HS-5 (cell line): ENCODE data around the gene PRIM2.
"Not testable (repeated sequence)": the region's sequence is repeated elsewhere in the genome, so short reads cannot be mapped to it uniquely, and the experiment has no call there.

ENCODE experiments used
- DNase-seq: peaks from one replicate; pipeline ENCODE4 v3.0.0-alpha.2; 2012; ENCODE audit warnings: low read depth

Gene PRIM2, protein sequence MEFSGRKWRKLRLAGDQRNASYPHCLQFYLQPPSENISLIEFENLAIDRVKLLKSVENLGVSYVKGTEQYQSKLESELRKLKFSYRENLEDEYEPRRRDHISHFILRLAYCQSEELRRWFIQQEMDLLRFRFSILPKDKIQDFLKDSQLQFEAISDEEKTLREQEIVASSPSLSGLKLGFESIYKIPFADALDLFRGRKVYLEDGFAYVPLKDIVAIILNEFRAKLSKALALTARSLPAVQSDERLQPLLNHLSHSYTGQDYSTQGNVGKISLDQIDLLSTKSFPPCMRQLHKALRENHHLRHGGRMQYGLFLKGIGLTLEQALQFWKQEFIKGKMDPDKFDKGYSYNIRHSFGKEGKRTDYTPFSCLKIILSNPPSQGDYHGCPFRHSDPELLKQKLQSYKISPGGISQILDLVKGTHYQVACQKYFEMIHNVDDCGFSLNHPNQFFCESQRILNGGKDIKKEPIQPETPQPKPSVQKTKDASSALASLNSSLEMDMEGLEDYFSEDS

DNA sequence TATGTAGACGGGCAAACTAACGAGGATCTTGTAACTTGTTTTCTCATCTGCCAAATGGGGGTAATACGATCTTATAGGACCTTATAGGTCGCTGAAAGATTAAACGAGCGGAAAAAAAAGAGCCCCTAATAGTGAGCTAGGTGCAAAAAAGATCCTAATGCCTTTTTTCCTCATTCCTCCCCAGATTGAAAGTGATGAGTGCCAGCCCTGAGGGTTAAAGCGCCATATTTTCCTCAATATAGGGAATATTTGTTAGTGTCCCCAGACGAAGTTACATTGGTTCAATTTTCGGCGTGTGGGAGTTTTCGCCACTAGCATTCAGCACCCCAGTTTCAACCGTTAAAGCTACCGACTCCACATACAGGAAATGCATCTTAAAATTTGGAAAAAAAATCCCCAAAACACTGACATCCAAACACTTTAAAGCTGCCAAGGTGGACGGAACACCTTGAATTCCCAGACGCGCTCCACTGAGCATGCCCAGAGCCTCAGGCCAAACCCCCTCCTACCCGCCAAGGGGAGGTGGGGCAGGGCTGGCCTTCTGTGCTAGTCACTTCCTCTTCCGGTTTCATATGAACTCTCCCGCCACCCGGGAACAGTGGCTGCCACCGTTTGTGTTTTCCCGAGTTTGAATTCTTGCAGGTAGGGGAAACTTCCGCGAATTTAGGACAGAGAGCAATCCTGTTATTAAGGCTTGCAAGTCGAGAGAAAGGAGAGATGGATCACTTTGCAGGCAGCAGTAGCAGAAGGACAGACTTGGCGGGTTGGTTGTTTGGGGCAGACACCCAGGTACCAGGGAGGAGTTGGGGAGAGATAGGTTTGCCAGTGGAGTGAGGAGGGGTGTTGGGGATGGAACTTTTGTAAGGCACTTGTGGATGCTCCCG, at the start of gene PRIM2:
Gene PRIM2 (plus strand): TSS at position 571 of the 884 bp plus-strand sequence. CDS start 816 bp downstream, outside the sequence.
- DNase-seq: peak; percentile 53

DNA sequence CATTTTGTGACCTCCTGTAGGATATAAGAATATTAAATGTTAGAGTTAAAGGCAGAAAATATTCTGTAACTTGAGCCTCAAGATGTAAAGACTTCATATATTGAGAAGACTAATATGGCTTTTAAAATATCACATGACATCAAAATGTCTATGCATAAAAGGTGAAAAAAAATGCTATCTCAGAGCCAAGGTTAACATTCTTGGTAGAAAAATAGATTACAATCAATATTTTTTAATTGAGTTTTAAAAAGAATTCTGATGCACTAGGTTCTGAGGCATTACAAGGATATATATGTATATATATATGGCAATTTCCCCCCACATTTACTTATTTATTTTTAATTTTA, 49.2 kb upstream of the PRIM2 start:
- no peak for DNase-seq

DNA sequence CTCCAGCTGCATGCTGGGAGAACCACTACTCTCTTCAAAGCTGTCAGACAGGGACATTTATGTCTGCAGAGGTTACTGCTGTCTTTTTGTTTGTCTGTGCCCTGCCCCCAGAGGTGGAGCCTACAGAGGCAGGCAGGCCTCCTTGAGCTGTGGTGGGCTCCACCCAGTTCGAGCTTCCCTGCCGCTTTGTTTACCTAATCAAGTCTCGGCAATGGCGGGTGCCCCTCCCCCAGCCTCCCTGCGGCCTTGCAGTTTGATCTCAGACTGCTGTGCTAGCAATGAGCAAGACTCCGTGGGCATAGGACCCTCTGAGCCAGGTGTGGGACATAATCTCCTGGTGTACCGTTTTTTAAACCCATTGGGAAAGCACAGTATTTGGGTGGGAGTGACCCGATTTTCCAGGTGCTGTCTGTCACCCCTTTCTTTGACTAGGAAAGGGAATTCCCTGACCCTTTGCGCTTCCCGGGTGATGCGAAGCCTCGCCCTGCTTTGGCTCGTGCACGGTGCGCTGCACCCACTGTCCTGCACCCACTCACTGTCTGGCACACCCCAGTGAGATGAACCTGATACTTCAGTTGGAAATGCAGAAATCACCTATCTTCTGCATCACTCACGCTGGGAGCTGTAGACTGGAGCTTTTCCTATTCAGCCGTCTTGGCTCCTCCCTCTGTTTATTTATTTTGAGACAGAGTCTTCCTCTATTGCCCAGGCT, 43.2 kb upstream of the PRIM2 start:
- not testable (repeated sequence) for DNase-seq

DNA sequence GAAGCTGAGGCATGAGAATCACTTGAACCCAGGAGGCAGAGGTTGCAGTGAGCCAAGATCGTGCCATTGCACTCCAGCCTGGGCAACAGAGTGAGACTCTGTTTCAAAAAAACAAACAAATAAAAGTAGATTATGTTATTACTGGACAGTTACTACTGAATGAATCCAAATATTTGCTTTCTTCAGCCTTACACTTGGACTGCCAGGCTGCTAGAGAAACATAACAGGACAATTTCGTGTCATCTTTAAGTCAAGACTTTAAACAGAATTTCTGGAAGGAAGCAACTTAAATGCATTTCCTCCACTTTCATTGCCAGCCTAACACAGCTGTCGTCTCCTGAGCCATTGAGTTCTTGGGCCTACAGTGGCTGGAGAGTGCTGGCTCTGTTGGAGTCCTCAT, 42.0 kb upstream of the PRIM2 start:
- DNase-seq: no peak

DNA sequence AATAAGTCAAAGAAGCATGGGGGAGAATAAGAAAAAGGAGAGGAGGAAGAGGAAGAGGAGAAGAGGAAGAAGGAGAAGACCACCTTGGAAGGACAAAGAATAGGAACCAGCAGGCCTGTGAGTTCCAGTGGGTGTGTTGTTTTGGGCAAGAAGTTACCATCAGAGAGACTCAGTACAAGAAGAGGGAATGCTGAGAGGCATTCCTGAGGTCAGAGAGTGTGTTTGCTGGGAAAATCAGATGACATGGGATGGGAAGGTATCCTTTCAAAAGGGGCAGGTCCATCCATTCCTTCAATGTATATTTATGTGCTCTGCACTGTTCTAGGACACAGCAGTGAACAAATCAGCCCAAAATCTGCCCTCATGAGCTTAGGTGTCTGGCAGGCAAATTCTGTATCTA, 40.5 kb upstream of the PRIM2 start:
- DNase-seq: no peak

DNA sequence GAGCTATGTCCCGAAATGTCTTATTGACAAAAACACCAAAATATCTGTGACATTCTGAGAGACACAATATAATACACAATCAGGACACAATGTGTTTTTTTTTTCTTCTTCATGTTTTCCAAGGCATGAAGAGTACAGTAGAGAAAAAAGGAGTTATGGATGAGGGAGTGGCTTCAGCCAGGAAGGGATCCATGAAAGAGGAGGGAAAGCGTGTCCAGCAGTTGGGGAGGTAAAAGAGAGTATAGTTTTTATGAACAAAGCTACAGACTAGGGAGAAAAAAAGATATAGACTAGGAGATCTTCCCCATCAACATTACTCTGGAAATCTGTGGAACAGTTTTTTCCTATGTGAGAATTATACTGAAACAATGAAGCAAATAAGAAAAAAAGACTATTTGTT, 38.9 kb upstream of the PRIM2 start:
- no peak for DNase-seq

DNA sequence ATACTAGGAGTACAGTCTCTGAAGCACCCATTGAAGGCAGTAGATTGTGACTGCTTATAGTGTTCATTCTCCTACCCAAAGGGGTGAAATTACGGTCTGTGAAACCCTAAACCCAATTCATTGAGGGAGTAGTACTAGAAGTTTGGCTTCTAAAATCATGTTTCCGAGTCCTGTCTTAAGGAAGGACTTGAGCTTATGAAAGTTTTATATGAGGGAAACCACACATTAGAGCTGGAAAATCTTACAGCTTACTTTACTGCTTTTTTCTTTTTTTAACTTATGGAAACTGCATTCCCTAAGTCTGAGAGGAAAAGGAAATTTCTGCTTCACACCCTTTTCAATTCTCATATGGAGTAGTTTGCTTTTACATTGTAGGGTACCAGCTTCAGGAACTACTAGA, 38.4 kb upstream of the PRIM2 start:
- DNase-seq: no peak

DNA sequence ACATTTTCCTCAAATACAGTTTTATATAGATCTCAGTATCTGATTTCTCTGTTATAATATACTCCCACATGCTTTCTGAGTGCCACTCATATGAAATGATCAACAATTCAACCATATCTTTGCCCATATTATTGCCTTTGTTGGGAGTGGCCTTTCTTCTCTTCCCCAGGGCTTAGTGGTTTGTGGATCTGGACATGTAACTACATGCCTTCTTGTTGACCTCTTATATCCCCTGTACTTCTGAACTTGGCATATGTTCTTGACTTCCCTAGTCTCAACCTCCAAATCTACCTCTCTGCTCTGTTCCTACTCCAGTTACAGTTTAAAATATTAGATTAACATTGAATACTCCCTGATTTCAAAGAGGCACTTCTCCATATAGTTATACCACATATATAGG, 34.3 kb upstream of the PRIM2 start:
- no peak for DNase-seq

DNA sequence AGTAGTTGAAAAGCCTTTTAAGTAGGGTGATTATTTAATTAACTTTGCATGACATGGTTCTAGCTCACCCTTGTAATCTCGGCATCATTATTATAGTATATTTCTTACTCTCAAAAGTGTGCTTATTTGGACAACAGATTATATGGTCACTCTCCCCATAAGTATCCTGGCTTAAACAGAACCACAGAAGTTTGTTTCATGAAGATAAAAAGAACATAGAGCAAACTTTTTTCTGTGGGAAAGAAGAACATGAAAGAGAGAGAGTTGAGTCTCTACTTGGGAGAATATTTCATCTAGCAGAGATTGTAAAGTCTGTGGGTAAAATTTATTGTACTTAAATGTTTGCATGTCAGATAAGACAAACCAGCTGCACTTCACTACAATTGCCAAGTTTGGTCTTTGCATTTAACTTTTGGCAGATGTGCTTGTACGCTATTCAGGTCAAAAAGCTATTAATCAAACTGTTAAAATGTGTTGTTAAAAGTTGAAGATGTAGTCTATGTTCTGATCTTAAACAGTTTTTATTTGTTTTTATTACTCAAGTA, 33.4 kb upstream of the PRIM2 start:
- no peak for DNase-seq

DNA sequence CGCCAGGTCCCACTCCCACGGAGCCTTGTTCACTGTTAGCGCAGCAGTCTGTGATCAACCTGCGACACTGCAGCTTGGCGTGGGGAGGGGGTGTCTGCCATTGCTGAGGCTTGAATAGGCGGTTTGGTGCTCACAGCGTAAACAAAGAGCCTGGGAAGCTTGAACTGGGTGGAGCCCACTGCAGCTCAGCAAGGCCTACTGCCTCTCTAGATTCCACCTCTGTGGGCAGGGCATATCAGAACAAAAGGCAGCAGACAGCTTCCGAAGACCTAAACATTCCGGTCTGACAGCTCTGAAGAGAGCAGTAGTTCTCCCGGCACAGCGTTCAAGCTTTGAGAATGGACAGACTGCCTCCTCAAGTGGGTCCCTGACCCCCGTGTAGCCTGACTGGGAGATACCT, 29.3 kb upstream of the PRIM2 start:
- not testable (repeated sequence) for DNase-seq

DNA sequence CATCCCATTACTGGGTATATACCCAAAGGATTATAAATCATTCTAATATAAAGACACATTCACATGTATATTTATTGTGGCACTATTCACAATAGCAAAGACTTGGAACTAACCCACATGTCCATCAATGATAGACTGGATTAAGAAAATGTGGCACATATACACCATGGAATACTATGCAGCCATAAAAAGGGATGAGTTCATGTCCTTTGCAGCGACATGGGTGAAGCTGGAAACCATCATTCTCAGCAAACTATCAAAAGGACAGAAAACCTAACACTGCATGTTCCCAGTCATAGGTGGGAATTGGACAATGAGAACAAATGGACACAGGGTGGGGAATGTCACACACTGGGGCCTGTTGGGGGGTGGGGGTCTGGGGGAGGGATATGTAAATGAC, 24.0 kb upstream of the PRIM2 start:
- not testable (repeated sequence) for DNase-seq

DNA sequence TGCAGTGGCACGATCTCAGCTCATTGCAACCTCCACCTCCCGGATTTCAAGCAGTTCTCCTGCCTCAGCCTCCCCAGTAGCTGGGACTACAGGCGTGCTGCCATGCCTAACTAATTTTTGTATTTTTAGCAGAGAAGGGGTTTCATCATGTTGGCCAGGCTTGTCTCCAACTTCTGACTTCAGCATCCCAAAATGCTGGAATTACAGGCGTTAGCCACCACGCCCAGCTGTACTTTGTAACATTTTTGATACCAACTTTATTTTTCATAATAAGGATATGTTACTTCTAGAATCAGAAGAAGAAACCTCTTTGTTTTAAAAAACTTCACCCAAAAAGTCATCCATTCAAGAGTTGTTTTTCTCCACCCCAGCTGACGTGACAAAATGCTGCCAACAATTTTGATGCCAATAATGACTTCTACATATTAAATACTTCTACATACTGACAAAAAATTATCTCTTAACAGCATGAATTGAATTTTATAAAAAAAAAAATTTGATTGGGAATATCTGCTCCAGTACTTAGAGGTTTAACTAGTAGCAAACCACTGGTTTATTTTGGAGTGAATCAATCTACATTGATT, 22.5 kb upstream of the PRIM2 start:
- no peak for DNase-seq

DNA sequence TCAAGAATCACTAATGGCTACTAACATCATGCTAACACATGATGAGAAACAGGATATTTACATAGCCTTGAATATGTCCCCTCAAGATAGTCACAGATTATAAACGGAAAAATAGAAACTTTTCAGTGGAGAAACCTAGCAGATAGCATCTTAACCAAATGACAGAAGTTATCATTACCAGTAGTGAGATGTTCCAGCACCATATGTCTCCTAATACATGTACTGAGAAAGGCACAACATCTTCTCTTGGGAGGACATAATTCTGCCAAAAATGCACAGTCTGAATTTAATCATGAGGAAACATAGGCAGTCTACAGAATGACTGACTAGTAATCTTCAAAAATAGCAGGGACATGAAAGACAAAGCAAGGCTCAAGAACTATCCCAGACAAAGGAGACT, 19.9 kb upstream of the PRIM2 start:
- no peak for DNase-seq

DNA sequence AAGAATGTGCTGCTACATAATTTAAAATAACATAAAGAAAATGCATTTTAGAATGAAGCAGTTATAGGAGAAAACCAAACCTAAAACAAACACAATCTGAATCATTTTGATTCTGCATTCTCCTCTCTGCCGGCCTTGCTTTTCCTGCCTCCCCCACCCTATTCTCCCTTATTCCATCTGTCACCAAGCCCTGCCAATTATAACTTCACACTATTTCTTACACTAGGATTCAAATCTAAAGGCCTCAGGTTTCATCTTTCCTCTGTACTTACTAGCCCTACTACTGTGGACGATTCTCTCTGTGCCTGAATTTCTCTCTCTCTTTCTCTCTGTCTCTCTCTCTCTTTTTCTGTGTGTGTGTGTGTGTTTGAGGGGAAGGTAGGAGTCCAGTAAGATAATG, 18.7 kb upstream of the PRIM2 start:
- DNase-seq: no peak

DNA sequence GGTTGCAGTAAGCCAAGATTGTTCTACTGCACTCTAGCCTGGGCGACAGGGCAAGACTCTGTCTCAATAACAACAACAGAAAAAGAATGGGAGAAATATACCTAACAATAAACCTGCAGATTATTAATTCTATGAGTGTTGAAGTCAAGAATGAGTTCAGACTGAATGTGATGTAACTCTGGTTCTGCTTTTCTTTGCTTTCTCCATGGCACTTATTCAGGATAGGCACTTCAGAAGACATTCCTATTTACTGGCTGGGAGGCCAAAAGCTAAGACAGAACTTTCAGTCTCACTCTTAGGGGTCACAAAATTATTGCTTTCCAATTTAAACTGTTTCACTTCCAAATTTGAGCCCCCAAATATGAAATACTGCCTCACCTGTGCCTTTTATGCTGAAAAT, 15.7 kb upstream of the PRIM2 start:
- DNase-seq: no peak

DNA sequence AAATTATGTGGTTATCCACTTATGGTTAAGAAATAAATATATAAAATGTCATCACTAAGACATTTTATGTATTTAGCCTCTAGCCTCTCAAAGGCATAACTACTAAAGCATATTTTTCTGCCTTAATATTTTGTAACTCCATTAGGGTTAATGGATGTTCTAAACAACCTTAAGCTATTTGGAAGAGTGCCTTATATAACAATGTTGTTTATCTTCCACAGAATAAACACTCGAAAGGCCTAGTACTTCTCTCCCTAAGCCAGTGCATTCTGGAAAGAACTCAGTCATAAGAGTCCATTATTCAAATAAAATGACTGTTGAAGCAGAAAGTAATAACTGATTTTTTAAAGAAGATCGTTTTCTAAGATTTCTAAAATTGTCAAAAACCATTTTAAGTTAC, 15.0 kb upstream of the PRIM2 start:
- DNase-seq: no peak

DNA sequence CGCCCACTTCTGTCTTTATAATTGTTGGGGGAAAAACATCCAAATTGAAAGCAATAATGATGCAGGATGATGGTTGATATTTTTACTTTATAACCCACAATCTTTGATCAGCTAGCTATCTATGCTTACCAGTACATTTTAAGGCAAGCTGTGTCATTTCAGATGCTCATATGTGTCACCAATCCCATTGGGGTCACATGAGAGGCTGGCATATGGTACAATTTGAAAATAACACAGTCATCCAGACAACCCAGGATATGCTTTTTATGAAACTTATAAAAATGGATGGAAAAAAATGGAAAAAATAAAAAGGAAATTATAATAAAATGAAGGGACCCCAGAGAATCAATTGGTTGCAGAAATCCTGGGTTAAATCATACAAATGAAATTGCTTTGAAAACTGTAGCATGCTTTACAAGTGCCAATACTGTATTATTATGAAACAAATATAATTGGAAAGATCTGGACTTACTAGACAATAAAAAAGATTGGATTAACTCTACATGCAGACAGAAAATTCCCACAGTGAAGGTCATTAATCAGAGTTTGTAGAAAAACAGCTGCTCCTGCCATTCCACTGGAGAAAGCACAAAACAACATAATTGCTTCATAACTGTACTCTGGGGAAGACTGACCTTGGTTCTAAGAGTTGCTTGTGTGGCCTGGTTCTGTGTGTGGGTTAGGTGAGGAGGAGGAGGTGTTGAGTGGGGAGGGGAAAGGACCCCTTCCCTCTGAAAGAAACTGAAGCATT, 13.3 kb upstream of the PRIM2 start:
- DNase-seq: no peak

DNA sequence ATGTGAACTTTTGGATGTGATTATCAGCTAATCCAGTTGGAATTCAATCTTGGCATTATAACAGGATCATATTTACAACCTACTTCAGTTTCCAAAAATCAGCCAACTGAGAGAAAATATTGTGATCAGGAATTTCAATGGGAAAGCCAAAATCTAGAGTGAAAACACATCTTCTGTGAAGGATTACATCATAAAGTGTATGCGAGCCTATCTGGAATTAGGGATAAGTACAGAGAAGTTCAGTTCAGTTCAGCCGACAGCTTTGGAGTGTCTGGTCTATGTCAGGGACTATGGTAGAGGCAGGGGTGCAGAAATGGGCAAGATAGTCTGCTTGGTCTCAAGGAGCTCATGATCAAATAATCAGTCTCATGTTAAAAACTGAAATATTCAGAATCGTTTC, 12.3 kb upstream of the PRIM2 start:
- DNase-seq: no peak

DNA sequence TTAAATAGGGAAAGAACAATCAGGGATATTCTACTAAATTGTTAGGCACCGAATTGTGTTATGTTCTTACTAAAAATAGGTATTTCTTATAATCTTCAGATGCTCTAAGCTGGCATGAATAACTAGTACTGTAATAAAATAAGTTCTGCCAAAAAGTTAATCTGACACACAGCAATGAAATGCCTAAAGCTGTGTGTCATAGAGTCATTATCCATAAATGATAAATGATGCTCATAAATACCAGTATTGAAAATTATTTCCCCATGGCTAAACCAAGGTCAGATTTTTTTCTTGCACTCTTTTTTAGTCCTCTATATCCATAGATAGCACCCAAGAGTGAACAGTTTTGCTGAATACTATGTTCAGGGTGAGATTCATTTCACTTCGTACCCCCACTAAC, 11.7 kb upstream of the PRIM2 start:
- DNase-seq: peak; percentile 61

DNA sequence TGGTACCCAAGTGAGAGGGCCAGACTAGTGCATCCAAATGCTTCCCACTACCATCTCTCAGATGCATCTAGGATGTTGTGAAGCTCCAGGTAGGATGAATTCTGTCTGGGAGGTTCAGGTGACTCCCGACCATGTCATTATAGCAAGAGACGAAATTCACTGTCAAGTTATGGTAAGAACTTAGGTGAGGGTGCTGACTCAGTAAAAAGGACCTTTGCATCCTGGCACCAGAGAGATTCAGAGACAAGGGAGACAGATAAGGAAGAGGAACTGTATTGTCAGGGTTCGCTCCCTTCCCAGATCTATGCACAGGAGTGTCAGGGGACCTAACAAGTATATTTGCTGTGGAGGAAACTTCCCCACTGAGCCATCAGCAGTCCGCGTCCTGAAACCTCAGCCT, 11.2 kb upstream of the PRIM2 start:
- no peak for DNase-seq

DNA sequence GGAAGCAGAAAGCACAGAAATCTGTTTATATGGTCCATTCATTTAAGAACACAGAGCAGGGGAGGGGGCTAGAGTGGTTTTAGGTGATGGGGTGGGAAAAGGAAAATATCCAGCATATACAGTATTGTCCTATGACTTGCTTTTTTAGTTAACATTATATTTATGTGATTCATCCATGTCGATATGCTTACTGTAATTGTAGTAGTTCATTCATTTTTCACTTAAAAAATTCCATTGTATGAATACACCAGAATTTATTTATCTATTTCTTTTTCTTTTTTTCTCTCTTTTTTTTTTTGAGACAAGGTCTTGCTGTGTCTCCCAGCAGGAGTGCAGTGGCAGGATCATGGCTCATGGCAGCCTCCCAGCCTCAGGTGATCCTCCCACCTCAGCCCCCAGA, 9.6 kb upstream of the PRIM2 start:
- no peak for DNase-seq
